ENCODE results near the gene GUCY1B1. TPM values are rescaled to one million over a fixed set of nuclear protein-coding genes. Genes with fewer than 3 reads are reported as not detected.
A peak's percentile ranks its signal among the peaks of the same experiment; 100 is the strongest.

Gene GUCY1B1
- total RNA-seq, 1 experiment from 2014 or later: 0.50 TPM

- Histone ChIP-seq H3K14ac (ENCODE audit: insufficient read depth, low read length) (no peak overlapping the region), H2BK120ac (ENCODE audit: low read depth, low read length, poor library complexity, severe bottlenecking) (no peak overlapping the region), H3K9ac (ENCODE audit: extremely low read depth, insufficient read length, low read length) (no peak overlapping the region), H4K20me1 (ENCODE audit: control insufficient read depth, insufficient read depth, insufficient read length) (no peaks in the 10 kb centered on the region), H2AK5ac (ENCODE audit: insufficient read length, low read length) (no peak overlapping the region), H3K18ac (ENCODE audit: insufficient read length, low read depth, low read length) (no peak overlapping the region), H3K79me1 (ENCODE audit: insufficient read depth, low read depth, low read length, poor library complexity, severe bottlenecking) (no peaks in the 10 kb centered on the region), H4K91ac (ENCODE audit: insufficient read length, low read depth, low read length) (no peak overlapping the region), H3K23me2 (ENCODE audit: insufficient read length, low read depth, low read length, poor library complexity, severe bottlenecking) (no peaks in the 10 kb centered on the region), H3K9me3 (ENCODE audit: control insufficient read depth, low read depth, low read length) (no peaks in the 10 kb centered on the region), H3K4me1 (ENCODE audit: insufficient read depth, low read length) (no peaks in the 10 kb centered on the region), H2BK15ac (ENCODE audit: low read depth, low read length) (no peak overlapping the region), H3K27ac (ENCODE audit: insufficient read length, low read depth, low read length) (no peak overlapping the region), H4K5ac (ENCODE audit: insufficient read length, low read depth, low read length) (no peak overlapping the region), H3K56ac (ENCODE audit: insufficient read length, low read depth, low read length) (no peak overlapping the region), H2BK12ac (ENCODE audit: insufficient read length, low read depth, low read length) (no peak overlapping the region), H3K23ac (ENCODE audit: insufficient read length, low read depth, low read length) (no peak overlapping the region), H3K4me2 (ENCODE audit: insufficient read depth, insufficient read length, low read length) (no peak overlapping the region), H2BK20ac (ENCODE audit: low read depth, low read length, poor library complexity, severe bottlenecking) (no peak overlapping the region), H2AFZ (ENCODE audit: low read length) (no peak overlapping the region), H4K8ac (replicated peaks; ENCODE audit: insufficient read length, low read depth, low read length) (no peak overlapping the region), H3K79me2 (ENCODE audit: insufficient read depth, low read length) (no peaks in the 10 kb centered on the region), H3T11ph (ENCODE audit: low read length) (no peak overlapping the region), H3K27me3 (ENCODE audit: insufficient read depth, low read length) (no peaks in the 10 kb centered on the region), H3K4ac (ENCODE audit: low read depth, low read length) (no peak overlapping the region), H2BK5ac (ENCODE audit: insufficient read length, low read length) (no peak overlapping the region)
- no peak overlapping the region for H3K4me3 Mint-ChIP-seq
- TF ChIP-seq CTCF (conservative IDR thresholded peaks at IDR 0.05): no peak
- no CpG with 5 or more reads among the region's 4 CpGs for WGBS (ENCODE audit: extremely low coverage, insufficient read length, low lambda C conversion rate)
- H3K27ac Mint-ChIP-seq: 0 out of 7 replicates have a peak overlapping the region, but pooled peaks of 1 of the 3 experiments have one; percentile 66
- no peak for DNase-seq
- H3K9me3 Mint-ChIP-seq: no peaks in the 10 kb centered on the region
- peaks cover 12 to 17% of the 10 kb centered on the region in 2 experiments for H3K4me1 Mint-ChIP-seq
- no peaks in the 10 kb centered on the region for H3K27me3 Mint-ChIP-seq (ENCODE audit: low read depth)
- no peaks in the 10 kb centered on the region for H3K36me3 Mint-ChIP-seq (ENCODE audit: insufficient read depth in 1 of 3, low read depth in 3 of 3)
These were observed 62.2 kb downstream of the GUCY1B1 start for GRCh38 chr4:155820887-155821518.

Measured in H9 (cell line).